HG03108 (cell line): ENCODE data around the gene CRYBA2.

ENCODE experiments used
- ATAC-seq: cut with Tn5 transposase; IDR thresholded peaks from one replicate; pipeline ENCODE4 v1.9.1; 2021; ENCODE audit warnings: moderate library complexity; ENCODE audit not compliant: unreplicated experiment

CRYBA2 gene

GRCh38 chr2:219023045-219023605 is 29.9 kb upstream of the CRYBA2 start:
- no peak for ATAC-seq

GRCh38 chr2:219022616-219023015 is 29.4 kb upstream of the CRYBA2 start:
- ATAC-seq, result no peak

DNA sequence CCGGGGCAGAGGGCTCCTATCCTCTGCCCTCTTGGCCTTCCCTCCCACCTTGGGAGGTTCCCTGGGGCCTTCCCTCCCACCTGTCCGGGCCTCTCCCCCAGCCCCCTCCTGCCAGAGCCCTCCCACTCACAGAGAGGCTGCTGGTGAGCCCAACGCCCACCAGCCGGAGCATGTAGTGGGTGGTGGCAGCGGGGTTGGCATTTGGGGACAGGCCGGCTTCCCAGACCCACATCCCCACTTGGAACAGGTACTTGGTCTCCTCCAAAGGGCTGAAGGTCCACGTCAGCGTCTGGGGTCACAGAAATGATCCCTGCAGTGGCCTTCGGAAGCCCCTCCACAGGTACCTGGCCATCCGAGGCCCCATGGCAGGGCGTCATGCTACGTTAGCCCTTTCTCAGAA is 28.8 kb upstream of the CRYBA2 start:
- ATAC-seq, result no peak

GRCh38 chr2:219021591-219021990 is 28.4 kb upstream of the CRYBA2 start:
- ATAC-seq, result no peak

GRCh38 chr2:219020604-219021365 is 27.6 kb upstream of the CRYBA2 start:
- ATAC-seq, result no peak

DNA sequence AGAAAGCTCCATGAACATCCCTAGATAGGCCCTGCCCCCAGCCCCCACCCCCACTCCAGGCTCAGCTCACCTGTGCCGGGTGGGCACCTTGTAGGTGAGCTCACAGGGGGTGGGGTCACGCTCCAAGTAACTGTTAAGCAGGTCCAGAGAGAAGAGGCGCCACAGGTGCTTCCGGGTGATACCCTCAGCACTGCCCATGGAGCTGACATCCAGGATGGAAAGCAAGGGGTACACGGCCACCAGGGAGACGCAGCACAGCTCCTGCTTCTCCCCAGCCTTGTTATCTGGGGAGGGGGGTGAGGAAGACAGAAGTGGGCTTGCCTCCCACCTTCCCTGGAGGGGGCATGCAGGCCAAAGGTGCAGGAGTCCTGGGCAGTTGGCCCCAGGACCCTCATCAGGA is 26.2 kb upstream of the CRYBA2 start:
- ATAC-seq, result no peak

- ATAC-seq, result no peak
Measured at GRCh38 chr2:219018726-219019125, 25.5 kb upstream of the CRYBA2 start.

GRCh38 chr2:219018286-219018685 is 25.1 kb upstream of the CRYBA2 start:
- ATAC-seq, result no peak

DNA sequence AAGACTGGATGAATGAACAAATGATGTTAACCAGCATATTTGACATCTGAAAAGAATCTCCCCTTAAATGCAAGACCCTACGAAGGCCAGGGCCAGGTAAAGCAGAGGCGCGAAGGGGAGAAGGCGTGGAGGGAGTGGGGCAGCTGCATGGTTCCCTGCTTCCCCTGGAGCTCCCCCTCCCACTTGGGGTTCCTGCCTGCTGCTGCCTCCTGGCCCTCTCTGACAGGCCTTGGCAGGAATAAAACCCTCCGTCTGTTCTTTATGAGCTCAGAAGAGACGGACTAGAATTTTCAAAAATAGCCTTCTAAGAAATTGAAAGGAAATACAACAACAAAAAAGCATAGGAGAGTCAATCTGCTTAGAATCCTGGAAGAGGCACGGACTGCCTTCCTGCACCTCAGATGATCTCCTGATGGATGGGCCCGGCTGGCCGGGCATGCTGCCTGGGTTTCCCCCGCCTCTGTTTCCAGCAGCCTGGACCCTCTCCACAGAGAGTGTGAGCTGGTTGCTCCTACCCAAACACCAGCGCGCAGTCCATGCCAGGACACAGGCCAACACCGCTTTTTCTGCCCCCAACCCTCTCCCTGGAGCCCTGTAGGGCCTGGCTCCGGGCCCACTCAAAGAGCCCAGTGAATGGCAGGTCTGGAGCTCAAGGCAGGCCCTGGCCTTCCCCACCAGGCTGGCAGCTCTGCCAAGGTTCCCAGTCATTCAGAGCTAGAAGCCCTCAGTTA is 24.1 kb upstream of the CRYBA2 start:
- ATAC-seq, result no peak

DNA sequence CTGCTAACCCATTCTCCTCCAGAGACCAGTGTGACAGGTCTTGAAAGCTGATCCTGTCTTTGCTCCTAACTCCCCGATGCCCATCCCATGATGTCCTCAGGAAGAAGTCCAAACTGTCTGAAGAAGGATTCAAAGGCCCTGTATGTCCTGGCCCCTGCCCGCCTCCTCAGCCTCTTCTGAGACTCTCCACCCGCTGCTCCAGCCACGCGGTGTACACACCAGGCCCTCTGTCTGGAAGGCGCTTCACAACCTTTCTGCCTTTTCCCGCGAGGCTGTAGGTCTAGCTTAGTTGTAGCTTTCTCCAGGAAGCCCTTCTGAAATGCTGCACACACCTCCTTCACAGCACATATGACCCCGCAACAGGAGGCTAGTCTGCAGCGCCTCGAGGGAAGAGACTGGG is 23.5 kb upstream of the CRYBA2 start:
- ATAC-seq, result no peak

DNA sequence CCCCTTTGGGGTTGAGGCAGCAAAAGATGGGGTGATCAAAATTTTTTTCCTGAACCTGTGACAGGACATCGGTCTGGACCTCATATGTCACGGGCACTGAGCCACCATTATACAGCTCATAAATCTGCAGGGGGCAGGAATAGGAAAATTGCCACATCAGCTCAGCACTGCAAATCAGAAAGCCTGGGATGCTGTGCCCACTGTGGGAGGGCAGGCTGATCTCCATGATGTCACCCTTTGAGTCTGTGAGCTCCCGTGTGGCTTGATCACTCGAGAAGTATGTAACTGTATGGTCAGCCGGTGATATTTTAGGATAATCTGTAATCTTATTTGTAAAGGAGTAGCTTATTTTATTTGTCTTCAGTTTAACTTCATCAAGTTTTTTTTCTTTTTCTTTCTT is 17.7 kb upstream of the CRYBA2 start:
- ATAC-seq, result no peak

DNA sequence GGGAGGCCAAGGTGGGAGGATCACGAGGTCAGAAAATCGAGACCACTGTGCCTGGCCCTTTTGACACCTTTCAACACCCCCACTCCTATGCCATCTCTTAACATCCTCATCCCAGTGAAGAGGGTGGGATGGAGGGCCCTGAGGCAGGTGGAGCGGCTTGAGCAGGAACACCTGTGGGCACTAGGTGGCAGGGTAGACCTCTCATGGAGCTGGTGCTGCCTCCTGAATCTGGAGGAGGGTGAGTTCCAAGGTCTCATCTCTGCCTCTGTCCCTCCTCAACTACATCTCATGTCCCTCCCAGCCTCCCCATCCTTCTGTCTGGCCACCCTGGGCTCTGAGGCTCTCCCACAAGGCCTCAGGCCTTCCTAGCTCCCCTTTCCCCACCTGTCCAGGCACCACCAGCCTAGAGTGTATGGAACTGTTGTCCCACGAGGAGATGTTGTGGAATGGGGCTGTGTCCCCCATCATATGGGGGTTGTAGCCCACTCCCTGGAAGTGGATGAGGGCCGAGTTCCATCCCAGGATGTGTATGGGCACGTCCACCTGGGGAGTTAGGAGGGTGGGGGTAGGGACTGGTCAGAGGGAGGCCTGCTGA is 17.0 kb upstream of the CRYBA2 start:
- no peak for ATAC-seq

GRCh38 chr2:219009294-219009693 is 16.1 kb upstream of the CRYBA2 start:
- no peak for ATAC-seq

DNA sequence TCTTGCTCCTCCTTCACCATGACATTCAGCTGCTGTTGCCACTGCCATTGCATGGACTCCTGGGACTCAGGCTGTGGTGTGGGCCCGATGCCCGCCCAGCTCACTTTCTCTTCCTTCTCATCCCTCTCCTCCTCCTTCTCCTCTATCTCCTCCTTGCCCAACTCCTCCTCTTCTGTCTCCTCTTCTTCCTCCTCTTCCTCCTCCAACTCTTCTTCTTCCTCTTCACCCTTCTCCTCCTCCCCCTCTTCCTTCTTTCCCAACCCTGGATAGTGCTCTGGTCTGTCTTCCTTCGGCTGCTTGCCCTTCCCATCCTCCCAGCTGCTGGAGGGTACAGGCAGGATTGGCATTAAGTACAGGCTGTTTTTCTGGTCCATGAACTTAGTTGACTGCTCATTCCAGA is 10.8 kb upstream of the CRYBA2 start:
- ATAC-seq, result no peak

DNA sequence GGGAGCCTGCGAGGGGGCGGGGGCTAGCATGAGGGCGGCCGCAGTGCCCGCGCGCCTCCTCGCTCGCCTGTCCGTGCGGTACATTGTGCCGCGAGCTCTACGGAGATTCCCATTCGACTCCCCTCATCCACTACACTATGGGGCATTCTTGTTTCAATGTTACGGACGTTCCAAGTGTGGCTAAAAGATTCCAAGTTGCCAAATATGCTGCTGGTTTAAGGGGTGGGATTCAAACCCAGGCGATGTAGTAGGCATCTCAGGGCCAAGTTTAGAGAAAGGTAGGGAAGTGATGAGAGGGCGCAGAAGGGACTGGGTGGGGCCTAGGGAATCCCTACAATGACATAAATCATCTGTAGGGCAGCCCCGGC is 10.0 kb upstream of the CRYBA2 start:
- no peak for ATAC-seq

DNA sequence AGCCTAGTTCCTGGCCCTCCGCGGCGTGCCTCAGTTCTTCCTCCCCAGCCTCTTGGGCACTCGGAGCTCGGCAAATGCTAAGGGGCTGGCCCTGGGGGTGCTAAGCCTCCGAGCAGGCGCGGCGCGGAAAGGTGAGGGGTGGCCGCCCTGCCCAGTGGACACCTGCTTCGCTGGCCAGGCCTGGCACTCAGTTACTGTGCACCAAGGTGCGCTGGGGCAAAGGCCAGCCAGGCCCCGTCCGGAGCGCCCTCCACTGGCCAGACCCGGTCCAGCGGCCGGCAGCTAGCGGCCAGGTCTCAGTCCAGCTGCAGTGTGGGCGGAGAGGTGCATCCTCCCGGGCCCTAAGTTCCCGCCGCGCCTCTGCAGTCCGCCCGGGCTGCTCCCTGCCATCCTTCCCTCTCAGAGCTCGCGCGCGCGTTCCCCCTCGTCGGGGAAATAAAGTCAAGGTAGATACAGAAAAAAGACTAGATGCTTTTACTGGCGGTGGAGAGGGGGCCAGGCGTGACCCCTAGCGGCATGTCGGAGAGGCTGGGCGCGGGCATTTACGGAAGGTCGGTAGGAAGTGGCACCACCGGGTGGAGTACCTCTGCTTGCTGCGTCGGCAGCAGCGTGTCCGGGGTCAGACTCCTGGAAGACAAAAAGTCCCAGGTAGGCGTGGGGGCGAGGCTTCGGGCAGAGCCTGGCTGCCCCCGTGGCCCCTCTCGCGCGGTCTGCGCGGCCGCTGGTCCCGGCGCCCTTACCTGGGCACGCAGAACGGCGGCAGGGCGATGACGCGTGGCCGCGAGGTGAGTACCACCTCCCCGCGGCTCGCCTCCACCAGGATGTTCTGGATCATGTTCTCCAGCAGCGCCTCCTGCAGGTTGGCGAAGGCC is 9.4 kb upstream of the CRYBA2 start:
- ATAC-seq, result no peak

GRCh38 chr2:219001577-219002394 is 8.6 kb upstream of the CRYBA2 start:
- ATAC-seq, result no peak

GRCh38 chr2:219001100-219001576 is 7.9 kb upstream of the CRYBA2 start:
- no peak for ATAC-seq

DNA sequence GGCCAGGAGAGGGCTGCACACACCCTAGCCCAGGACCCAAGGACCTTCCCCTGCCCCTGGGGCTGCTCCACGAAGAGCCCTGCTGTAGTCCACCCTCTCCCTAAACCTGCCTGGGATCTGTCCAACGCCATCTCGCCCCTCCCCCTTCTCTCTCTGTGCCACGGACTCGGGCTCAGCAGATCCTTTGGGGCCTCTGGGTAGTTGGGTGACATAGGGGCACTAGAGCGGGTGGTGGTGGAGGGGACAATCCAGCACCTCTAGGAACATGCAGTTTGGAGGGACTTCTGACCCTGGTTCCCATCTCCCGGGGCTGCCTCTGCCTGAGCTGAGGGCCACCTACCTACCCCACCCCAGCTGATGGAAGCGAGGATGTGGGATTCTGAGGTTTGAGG is 7.3 kb upstream of the CRYBA2 start:
- no peak for ATAC-seq
